Large intestine (tissue), 3 donors: Measurements from ENCODE around the gene REXO1. TPM values are rescaled to one million over a fixed set of nuclear protein-coding genes. Genes with fewer than 3 reads are reported as not detected.

Experiments
- DNase-seq, 2 donors: peaks; one replicate each; pipeline versions ENCODE4 v3.0.0 to v3.0.0-alpha.2; 2013
- H3K27ac ChIP-seq: one replicate; pipeline ENCODE4 v1.5.1; 2013; ENCODE audit warnings: low read length
- H3K27me3 ChIP-seq: 2 replicates; pipeline ENCODE4 v1.6.1; 2013; ENCODE audit warnings: low read length; ENCODE audit not compliant: control insufficient read depth, insufficient read depth
- H3K36me3 ChIP-seq: 2 replicates; pipeline ENCODE4 v1.6.1; 2013; ENCODE audit warnings: low read length; ENCODE audit not compliant: control insufficient read depth, insufficient read depth
- H3K4me1 ChIP-seq: one replicate; pipeline ENCODE4 v1.6.1; 2013; ENCODE audit warnings: low read length; ENCODE audit not compliant: control insufficient read depth, insufficient read depth
- H3K4me3 ChIP-seq: one replicate; pipeline ENCODE4 v1.5.1; 2013; ENCODE audit warnings: low read length
- H3K9me3 ChIP-seq: one replicate; pipeline ENCODE4 v1.6.1; 2013; ENCODE audit warnings: mild to moderate bottlenecking, low read depth, low read length, moderate library complexity; ENCODE audit not compliant: control insufficient read depth
- WGBS: methylation state at CpG from one replicate; pipeline ENCODE4 v1.1.5; 2013; ENCODE audit warnings: low lambda C conversion rate; ENCODE audit not compliant: insufficient coverage; 5-methylcytosine and 5-hydroxymethylcytosine counted together
- polyA plus RNA-seq: library from polyadenylated mRNA; unstranded; fragments of 120-200 nt; gene quantifications from one replicate; pipeline ENCODE4 v1.2.1, GENCODE V29; 2013

Gene REXO1
- polyA plus RNA-seq, 1 donor = 23.8 TPM

DNA sequence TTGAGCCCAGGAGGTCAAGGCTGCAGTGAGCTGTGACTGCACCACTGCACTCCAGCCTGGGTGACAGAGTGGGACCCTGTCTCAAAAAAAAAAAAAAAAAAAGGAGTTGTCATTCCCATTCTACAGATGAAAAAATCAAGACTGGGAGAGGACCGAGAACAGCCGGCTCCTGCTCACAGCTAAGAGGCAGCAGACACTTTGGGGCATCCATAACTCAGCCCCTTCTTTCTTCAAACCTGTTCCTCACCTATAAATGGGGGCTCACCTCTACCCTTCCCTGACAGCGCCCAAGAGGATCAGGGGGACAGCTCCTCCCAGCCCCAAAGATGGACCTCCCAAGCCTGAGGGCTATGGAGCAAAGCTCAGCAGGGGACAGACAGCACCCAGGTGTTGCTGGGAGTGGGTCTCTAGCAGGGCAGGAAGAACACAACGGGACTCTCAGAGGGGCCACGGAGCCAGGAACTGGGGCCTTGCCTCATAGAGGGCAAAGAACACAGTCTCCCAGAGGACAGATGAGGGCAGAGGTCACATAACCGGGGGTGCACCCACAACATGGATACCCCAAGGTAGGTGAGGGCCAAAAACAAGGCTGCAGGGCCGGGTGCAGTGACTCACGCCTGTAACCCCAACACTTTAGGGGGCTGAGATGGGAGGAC is 18.5 kb upstream of the REXO1 start:
- Histone ChIP-seq H3K27ac (no peak overlapping the region), H3K9me3 (no peaks in the 10 kb centered on the region), H3K4me3 (no peak overlapping the region), H3K4me1 (peaks cover 13% of the 10 kb centered on the region), H3K27me3 (no peaks in the 10 kb centered on the region), H3K36me3 (peaks cover 3% of the 10 kb centered on the region)
- peak in 1 of 2 donors; percentile 56 for DNase-seq
- no CpG with 5 or more reads among the region's 8 CpGs for WGBS

DNA sequence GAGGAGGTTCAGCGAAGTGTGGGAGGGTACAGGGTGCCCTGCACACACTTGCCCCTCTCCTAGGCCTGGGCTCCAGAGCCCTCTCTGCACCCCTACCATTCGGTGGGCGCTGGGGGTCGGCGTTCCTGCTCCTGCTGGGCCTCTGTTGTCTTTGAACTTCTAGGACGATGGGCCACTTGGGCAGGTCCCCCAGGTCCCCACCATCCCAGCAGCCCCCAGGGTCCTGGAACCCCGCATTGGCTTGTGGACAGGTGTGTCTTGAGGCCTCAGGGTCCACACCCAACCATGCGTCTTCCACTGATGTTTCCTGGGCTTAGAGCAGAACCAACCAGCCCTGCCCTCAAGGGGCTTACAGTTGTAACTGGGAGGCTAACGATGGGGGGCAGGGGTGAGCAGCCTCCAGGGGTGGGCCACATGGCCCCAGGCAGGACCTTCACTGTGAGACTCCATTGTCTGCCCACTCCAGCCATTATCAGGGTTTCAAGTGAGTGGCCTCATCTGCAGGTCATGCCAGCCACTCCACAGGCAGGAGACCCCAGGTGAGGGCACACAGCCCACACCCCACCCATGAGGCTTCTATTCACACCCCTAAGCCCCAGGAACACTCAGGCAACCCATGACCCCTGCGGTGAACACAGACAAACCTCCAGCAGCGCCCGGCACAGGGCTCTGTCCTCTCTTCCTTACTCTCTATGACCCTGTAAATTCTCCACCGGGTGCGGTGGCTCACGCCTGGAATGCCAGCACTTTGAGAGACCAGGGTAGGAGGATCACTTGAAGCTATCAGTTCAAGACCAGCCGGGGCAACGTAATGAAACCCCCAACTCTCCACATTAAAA is 17.1 kb upstream of the REXO1 start:
- WGBS = no CpG with 5 or more reads among the region's 17 CpGs
- Histone ChIP-seq H3K4me3 (peak overlapping the region; percentile 98), H3K27me3 (no peaks in the 10 kb centered on the region), H3K9me3 (no peaks in the 10 kb centered on the region), H3K36me3 (no peaks in the 10 kb centered on the region), H3K27ac (peak overlapping the region; percentile 93), H3K4me1 (peaks cover 27% of the 10 kb centered on the region)
- no peak for DNase-seq

- DNase-seq = peak in 1 of 2 donors; percentile 68
- Histone ChIP-seq H3K27me3 (no peaks in the 10 kb centered on the region), H3K4me3 (peak overlapping the region; percentile 98), H3K4me1 (peaks cover 33% of the 10 kb centered on the region), H3K27ac (peak overlapping the region; percentile 93), H3K36me3 (no peaks in the 10 kb centered on the region), H3K9me3 (no peaks in the 10 kb centered on the region)
- no CpG with 5 or more reads among the region's 52 CpGs for WGBS
These were observed 16.3 kb upstream of the REXO1 start for GRCh38 chr19:1864480-1865171.

GRCh38 chr19:1863638-1864479 is 15.6 kb upstream of the REXO1 start:
- peak overlapping the region; percentile 93 for H3K27ac ChIP-seq
- no CpG with 5 or more reads among the region's 115 CpGs for WGBS
- peak; percentile 93 to 97 for DNase-seq
- H3K4me3 ChIP-seq = peak overlapping the region; percentile 98
- no peaks in the 10 kb centered on the region for H3K9me3 ChIP-seq
- H3K36me3 ChIP-seq = no peaks in the 10 kb centered on the region
- peaks cover 41% of the 10 kb centered on the region for H3K4me1 ChIP-seq
- no peaks in the 10 kb centered on the region for H3K27me3 ChIP-seq

- H3K4me1 ChIP-seq = peaks cover 47% of the 10 kb centered on the region
- H3K9me3 ChIP-seq = no peaks in the 10 kb centered on the region
- no peaks in the 10 kb centered on the region for H3K27me3 ChIP-seq
- peak within 1 kb of the TSS; percentile 98 for H3K4me3 ChIP-seq
- no peaks in the 10 kb centered on the region for H3K36me3 ChIP-seq
- WGBS = no CpG with 5 or more reads among the region's 63 CpGs
- peak within 1 kb of the TSS; percentile 93 for H3K27ac ChIP-seq
- DNase-seq = no peak
These were observed 15.0 kb upstream of the REXO1 start, which contains the start of gene KLF16 for GRCh38 chr19:1863328-1863637. Gene KLF16 (minus strand): TSS chr19:1863579. CDS start chr19:1863497, 82 bp downstream.

DNA sequence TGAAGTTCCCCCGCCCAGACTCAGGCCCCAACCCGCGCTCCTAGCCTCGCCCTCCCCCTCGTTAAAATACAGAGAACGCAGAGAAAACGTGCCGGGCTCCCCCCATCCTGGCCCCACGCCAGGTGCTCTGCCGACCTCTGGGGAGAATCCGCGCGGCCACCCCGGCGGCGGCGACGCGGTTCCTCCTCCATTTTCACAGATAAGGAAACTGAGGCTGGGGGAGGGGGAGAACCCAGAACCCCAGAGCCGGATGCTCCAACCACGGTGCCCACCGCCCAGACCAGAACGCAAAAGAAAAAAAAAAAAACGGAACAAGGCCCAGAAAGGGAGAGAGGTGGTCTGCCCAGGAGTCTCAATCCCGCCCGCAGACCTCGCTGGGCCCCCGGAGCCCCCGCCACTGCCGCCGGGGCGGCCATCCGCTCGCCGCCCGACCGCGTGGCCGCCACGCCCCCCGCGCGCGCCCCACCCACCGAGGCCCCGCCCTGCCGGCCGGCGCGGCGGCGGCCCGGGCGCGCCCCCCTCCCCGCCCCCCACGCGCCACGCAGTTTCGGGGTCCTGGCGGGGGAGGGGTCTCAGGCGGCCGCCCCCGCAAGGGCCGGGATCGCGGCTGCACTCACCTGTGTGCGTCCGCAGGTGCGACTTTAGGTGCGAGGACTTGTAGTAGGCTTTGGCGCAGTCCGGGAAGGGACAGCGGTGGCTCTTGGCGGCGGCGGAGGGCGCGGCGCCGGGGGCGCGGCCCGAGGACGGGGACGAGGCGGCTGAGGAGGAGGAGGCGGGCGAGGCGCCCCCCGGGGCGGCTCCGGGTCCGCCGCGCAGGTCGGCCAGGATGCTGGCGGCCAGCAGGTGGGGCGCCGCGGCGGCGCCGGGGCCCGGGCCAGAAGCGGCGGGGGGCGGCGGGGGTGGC is 14.4 kb upstream of the REXO1 start:
- no peaks in the 10 kb centered on the region for H3K9me3 ChIP-seq
- H3K27me3 ChIP-seq = no peaks in the 10 kb centered on the region
- WGBS = no CpG with 5 or more reads among the region's 109 CpGs
- H3K4me3 ChIP-seq = peak overlapping the region; percentile 84
- H3K27ac ChIP-seq = peak overlapping the region; percentile 67
- DNase-seq = peak in 1 of 2 donors; percentile 70
- H3K36me3 ChIP-seq = no peaks in the 10 kb centered on the region
- peaks cover 53% of the 10 kb centered on the region for H3K4me1 ChIP-seq

GRCh38 chr19:1862068-1862423 is 13.8 kb upstream of the REXO1 start:
- Histone ChIP-seq H3K27ac (peak overlapping the region; percentile 67), H3K9me3 (no peaks in the 10 kb centered on the region), H3K36me3 (no peaks in the 10 kb centered on the region), H3K4me1 (peaks cover 56% of the 10 kb centered on the region), H3K27me3 (no peaks in the 10 kb centered on the region), H3K4me3 (peak overlapping the region; percentile 84)
- DNase-seq = no peak
- WGBS = no CpG with 5 or more reads among the region's 21 CpGs

DNA sequence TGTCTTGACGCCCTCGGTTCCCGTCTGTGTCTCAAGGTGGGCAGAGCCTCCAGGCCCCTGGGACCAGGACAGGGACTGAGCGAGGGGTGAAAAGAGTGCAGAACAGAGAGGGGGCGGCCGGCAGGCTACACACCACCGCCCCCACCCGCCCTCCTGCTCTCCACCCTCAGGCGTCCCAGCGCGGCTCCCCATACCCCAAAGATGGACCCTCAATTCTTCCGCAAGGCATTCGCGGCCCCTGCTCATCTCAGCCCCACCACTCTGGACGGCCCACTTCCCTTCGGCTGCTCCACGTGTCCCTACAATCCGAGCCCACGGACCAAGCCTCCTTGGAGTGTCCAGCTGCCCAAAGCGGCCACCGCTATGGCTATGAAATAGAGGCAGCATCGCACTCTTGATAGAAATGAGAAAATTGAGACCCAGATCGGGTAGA is 13.3 kb upstream of the REXO1 start:
- Histone ChIP-seq H3K36me3 (no peaks in the 10 kb centered on the region), H3K27me3 (no peaks in the 10 kb centered on the region), H3K27ac (peak overlapping the region; percentile 67), H3K4me1 (peaks cover 53% of the 10 kb centered on the region), H3K4me3 (peak overlapping the region; percentile 84), H3K9me3 (no peaks in the 10 kb centered on the region)
- WGBS = no CpG with 5 or more reads among the region's 23 CpGs
- DNase-seq = no peak

DNA sequence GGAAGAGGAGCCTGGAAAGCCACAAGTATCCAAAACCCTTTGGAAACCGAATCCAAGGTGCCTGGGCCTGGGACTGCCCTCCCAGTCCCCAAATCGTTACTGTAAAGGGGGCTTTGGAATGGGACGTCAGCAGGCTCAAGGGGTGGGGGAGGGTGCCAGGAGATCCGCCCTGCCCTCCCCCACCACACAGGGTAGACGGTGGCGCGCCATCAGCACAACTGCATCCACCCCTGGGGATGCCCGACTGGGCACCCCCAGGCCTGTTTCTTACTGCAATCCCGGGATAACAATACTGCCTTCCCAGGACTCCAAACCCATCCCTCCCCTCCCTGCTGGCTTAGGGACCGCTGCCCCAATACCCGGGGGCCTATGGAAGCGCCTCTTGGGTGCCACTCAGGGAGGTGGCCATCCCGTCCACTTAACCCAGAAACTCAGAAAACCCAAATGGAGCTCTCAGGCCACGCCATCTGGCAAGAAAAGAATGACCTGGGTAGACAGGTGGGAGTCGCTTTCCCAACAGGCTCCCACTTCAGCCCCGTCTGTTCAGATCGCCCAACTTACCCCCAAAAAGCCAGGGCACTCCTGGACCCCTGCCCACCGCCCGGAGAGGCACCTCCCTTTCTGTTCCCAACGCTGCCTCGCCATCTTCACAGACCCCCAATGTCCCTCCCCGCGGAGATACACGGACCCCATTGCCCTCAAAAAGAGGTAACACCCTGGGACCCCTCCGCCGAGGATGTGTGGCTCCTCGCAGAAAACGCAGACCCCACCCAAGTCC is 12.7 kb upstream of the REXO1 start:
- no peak for DNase-seq

More for the DNA sequence above, 12.7 kb upstream of the REXO1 start:
- Histone ChIP-seq H3K4me1 (peaks cover 57% of the 10 kb centered on the region), H3K4me3 (peak overlapping the region; percentile 84), H3K27me3 (no peaks in the 10 kb centered on the region), H3K27ac (peak overlapping the region; percentile 93), H3K9me3 (no peaks in the 10 kb centered on the region), H3K36me3 (no peaks in the 10 kb centered on the region)
- no CpG with 5 or more reads among the region's 28 CpGs for WGBS
